ENCODE measurements around the gene SMOC1.

The SMOC1 gene

DNA sequence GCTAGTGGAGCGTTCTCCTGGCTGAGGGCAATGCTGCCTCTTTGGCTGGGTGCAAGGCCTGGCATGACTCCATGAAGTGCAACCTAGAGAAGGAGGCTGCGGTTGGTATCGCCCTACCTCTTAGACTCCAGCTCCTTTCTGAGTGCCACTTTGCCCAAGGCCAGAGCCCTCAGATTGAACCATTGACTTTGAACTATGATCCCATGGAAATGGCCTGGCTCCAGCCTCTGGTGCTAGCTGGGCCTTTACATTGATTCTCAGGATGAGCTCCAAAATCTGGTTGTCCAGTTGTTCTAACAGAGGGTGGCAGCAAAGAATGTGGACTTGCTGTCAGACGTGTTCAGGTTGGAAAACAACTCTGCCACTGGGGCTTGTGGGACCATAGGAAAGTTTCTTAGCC, 16.1 kb upstream of the SMOC1 start:
- DNase-seq (ENCODE audit: low spot score), result no peak

DNA sequence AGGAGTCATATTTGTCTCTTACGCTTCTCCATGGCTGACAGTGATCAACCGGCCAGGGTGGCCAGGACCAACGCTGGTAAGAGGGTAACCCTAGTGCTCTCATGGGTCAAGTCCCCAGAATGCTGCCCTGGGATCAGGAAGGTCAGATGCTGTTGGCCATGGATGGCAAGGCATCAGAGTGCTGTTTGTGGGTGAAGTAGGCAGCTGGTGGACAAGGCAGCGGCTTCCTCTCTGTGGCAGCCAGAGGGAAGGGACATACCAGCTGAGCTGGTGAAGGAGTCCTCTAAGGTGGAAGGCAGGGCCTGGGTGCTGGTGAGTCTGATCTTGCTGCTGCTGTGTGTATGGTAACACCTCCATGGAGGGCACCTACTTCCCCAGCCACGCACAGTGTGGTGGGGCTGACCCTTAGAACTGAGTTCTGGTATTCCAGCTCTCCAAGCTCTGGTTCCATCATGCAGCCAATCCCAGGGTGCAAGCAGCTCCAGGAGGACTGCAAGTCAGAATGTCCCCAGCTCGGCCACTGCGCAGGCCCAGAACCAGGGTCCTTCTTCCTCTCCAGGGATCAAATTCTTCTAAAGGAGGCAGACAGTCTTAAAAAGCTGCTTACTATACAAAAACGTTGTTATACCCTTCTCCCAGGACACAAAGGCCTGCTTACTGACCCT, 13.4 kb upstream of the SMOC1 start:
- no peak for DNase-seq (ENCODE audit: low spot score)

DNA sequence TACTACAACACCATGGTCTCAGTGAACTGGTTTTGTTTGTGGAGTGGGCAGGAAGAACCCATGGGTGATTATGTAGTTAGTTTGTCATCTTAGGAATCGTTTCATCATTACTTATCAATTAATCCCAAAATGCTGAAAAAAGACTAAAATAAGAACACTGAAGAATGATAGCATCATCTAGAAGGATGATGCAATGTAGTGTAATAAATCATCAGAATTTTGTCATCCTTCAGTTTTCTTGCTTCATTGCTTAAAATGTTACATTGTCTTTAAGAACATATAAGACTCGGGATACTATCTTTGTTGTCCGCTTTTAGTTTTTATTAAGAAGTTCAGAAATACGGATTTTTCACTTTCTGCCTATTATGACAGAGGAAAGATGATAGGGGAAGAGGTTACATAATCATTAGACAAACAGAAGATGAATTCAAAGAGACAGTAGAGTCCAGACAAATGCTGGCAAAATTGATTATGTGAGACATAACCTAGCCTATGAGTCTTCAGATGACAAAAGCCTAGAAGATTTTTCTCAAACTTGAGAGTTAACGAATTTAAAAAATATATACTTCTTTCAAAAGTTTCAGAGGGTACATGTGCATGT, 10.8 kb upstream of the SMOC1 start:
- DNase-seq (ENCODE audit: low spot score), result no peak

DNA sequence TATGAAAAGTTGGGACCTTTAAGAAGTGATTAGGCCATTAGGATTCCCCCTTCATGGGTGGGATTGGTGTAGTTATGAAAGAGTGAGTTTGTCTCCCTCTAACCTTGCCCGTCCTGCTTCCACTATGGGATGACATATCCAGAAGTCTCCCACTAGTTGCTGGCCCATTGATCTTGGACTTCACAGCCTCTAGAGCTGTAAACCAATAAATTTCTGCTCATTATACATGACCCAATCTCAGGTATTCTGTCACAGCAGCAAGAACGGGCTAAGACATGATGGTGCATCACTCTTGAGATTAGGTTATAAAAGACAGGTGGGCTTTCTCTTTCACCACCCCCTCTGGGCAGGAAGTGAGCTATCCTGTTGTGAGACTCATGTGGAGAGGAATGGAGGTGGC, 8.6 kb upstream of the SMOC1 start:
- DNase-seq (ENCODE audit: low spot score), result no peak

DNA sequence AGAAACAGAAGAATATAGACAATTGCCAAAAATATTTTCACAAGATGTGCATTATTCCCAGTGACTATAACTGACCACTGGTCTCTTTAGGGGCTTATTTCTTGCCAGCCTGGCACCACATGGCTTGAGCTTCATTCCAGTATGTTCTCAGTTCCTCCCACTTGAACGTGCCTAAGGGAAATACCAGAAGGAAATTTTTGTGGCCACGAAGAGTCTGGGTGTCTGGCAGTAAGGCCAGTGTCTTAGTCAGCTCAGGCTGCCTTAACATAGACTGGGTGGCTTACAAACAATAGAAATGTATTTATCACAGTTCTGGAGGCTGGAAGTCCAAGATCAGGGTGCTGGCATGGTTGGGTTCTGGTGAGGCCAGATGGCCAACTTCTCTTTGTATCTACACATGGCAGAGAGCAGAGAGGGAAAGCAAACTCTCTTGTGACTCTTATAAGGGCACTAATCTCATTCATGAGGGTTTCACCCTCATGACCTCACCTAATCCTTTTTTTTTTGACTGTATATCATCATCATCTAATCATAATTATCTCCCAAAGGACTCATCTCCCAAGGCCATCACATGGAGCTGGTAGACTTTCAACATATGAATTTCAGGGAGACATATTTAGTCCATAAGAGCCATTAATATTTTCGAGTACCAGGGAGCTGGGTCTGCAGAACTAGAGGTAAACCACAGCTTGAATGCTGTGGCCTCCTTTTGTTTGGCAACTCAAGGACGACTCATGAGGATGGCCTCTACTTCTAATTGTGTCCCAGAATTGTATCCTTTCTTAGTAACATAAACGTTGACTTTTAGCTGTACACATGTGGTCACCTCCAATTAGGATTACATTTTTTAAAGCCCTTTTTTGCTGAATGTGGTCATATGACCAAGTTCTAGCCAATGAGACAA, 5.1 kb upstream of the SMOC1 start:
- DNase-seq (ENCODE audit: low spot score), result no peak

DNA sequence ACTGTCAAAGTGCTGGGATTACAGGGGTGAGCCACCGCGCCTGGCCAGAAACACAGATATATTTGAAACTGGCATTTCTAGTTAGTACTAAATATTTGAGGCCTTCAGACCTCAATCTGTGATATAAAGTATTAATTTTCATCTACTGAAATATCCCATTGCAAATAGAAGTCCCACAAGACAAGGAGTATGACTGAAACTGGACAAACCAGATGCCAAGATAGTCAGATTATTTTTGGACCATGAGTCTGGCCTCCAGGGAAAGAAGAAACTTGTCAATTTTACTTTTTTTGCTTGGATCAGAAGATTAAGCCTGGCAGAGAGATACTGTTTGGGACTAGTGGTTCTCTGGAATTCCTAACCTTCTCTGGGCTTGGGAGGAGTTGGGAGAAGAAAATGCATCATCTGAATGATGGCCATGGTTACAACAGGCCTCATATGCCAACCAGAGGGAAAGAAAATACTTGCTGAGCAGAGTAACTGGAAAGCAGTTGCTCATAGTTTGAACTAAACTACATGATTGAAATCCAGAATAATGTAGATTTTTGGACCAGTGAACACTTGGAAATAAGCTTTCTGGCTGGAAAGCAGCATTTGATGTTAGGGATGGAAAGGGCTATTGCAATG, 2.9 kb upstream of the SMOC1 start:
- no peak for DNase-seq (ENCODE audit: low spot score)

DNA sequence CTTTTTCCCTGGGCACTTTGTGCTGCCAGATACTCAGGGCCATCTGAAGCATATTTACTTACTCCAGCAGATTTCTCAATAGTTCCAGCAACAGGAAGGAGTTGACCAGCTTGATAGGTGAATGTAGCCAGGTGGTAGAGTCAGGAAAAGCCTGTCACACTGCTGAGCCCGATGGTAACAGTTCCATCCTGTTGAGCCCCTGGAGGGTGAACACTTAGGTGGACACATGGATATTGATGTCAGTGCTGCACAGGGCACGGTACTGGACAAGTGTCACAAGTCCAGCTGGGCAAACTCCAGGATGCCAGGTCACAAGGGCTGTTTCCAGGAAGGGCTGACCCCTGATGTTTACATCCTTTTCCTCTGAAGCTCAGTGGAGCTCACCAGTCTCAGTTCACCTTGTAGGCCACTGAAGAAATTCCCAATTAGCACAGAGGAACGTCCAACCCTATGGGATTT, 2.3 kb upstream of the SMOC1 start:
- DNase-seq (ENCODE audit: low spot score), result no peak

DNA sequence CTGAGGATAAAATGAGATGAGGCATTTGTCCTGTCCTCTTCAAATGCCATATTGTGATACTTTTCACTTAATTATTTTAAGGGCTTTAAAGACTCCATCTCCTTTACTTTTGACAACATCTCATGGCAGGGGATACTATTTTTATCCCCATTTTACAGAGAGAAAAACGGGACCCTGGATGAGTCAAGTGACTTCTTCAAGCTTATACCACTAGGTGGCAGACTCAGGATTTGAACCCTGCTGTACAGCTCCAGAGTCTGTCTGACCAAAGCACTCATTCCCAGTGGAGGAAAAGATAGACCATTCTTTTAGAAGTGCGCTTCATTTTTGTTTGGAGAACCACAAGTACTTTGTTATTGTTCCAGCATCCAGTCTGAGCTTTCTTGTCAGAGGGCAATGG, 1.7 kb upstream of the SMOC1 start:
- DNase-seq (ENCODE audit: low spot score), result no peak

DNA sequence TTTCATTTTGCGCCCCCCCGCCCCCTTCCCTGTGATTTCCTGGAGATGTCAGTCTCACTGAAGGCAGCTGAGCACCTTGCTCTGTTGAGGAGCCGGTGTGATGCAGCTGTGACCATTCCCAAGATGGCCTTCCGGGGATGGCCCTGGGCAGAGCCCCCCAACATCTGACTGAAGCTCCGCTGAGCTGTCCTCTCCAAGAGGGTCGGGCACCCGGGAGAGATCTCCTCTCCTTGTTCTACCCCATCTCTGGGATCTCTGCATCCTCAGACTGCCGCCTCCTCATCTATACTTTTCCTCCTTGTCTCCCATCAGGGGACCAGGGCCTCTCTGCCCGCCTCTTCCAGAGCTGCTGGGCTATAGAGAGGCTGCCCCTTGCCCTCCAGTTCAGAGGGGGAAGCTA, 965 bp upstream of the SMOC1 start:
- no peak for DNase-seq (ENCODE audit: low spot score)

DNA sequence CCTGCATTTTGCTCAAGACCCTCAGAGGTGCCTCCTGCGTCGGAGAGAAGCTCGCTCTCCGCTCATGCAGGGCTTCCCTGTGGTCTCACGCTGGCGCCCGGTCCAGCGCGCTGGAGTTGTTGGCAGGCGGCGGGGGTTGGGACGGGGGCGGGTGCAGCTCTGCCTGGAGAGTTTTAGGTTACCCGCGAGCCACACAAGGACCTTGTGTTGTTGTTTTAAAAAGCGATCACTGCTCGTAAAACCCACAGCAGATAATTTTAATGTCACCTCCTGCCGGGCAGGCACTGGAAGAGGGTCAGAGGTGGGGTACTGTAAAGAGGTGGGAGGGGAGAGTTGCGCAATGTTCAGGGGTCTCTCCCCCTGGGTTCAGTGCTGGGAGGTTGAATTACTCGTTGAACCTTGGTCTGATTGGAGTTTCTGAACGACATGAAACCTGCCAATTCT, 850 bp downstream of the SMOC1 start:
- no peak for DNase-seq (ENCODE audit: low spot score)

DNA sequence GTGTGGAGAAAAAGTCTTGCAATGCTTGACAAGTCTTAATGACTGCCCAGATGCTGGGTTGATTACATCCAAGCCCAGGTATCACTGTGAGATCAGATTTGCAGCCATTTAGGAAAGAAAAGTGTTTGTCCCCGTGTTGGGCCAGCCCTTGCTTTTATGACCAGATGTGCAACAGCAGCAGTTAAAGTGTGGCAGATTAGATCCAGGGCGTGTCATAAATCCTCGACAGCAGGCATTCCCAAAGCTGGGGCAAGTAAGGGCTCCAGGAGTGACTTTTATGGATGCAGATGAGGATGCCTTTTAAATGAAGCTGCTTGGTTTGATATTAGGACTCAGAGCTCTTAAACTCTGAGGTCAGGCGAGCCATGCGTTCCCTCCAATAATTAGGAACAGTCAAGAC, 1.7 kb downstream of the SMOC1 start:
- DNase-seq (ENCODE audit: low spot score), result no peak

DNA sequence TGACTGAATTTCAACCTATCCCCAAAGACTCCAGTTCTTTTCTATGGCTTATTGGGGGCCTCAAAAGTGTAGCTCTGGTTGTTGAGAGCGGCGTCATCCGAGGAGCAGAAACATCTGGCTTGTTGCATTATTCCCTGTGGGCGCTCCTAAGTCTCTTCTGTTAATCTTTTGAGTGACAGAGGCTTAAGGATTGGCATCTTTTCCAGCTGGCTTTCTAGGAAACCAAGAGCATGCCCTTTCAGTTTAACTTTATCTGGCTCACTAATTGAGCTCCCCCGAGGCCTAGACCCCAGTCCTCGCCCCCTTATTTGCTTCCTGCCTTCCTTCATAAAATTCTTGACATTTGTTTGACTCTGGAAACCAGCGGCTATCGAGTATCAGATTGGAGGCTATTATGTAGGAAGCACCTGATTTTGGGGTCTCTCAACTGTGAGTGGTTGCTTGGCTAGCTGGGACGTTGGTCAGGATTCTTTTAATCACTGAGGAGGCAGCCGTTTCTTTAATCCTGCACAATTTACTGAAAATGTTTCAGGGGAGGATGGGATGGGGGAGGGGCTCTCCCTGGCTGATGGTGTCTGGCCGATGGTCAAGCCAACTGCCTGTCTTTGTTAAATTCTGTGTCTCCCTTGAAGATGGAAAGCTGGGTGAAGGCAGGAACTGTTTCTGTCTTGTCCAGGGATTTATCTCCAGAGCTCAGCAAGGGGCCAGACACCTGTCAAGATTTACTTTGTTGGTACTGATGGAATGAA, 3.1 kb downstream of the SMOC1 start:
- no peak for DNase-seq (ENCODE audit: low spot score)

DNA sequence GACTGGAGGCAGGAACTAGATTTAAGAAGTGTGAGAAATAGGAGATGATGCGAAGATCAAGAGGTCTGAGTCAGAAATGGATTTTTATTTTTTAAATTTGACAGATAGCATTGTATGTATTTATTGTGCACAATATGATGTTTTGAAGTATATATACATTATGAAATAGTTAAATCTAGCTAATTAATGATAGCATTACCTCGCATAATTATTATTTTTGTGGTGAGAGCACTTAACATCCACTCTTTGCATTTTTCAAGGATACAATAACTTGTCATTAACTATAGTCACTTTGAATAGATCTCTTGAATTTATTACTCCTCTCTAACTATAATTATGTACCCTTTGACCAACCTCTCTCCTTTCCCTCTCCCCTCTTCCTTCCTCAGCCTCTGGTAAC, 3.7 kb downstream of the SMOC1 start:
- no peak for DNase-seq (ENCODE audit: low spot score)

DNA sequence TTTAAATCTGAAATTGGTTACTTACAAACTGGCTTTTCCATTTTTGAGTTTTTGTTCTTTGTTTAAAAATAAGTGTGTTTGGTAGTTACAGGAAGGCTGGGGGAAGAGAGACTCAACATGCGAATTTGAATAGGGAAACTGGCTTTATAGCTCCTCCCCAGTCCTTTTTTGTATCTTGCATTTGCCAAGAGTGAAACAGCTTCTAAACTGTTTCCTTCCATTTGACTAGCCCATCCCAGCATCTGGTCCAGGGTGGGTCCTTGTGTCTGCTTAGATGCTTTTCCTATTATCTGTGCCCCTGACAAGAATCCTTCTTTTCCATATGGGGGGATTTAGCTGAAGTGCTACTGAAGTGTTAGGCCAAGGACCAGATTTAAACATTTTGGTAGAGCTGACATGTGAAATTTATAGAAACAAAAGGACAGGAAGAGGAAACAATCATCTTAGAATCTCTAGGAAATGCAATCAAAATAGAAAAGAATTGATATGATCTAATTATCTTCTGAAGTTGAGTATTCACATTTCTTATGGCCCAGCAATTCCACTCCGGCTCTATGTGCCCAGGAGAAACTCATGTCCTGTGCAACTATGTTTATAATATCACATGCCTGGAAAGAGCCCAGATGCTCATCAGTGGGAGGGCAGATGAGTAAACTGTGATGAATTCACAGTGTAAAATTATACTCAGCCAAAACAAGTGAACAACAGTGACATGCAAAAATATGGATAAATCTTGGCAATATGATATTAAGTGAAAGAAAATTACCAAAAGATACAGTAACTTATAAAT, 7.4 kb downstream of the SMOC1 start:
- no peak for DNase-seq (ENCODE audit: low spot score)

DNA sequence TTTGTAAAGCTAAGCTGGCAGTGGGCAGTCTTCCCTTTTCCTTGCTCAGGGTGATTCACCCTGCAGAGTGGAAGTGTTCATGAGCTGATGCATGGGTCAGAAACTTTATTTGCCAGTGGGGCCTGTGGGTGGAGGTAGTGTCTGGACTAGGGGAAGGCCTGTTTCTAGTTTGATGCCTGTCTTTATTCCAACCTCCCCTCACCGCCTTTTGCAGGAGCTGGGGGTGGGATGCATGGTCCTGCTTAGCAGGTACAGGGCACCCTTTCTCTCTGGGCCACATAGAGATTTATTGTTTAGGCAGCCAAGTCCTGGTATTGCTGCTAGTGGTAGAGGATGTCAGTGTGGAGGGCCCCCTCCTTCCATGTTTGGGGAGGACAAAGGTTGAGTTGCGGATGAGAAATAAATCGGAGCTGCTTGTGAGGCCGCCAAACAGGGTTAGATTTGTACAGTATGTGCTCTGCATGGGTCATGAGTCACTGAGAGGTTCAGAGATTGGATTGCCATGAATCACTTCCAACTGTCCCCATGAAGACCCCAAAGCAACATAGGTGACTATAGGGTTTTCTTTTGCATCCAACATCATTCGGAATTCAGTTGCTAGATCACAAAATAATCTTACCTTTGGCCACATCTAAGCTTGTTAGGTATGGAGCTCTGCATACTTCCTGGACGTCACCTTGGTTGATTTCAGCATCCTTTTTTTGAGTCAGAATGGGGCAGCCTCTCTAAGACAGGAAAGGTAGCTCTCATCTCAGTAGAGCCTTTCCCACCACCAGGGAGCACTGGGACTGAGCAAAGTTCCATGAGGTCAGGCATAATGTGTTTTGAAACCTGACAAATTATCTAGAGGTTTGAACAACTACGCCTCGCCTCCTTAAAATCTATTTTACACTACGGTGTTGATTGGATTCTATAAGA, 8.8 kb downstream of the SMOC1 start:
- DNase-seq (ENCODE audit: low spot score), result no peak

DNA sequence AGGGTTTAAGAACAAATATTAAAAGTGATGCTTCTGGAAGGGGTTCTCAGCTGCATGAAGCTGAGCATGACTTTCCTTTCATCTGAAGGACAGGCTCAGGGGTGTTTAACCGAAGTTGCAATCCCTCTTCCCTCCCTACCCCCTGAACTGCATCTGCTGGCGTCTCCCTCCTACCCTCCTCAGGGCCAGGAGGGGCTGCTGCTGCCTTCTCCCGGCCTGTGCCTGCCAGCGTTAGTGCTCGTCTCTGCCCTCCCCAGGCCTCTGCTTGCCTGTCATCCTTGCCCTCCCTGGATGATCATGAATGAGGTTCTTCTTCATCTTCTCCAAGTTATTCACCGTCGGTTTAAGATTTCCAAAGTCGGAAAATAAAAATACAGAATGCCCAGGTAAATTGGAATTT, 12.2 kb downstream of the SMOC1 start:
- DNase-seq (ENCODE audit: low spot score), result no peak

DNA sequence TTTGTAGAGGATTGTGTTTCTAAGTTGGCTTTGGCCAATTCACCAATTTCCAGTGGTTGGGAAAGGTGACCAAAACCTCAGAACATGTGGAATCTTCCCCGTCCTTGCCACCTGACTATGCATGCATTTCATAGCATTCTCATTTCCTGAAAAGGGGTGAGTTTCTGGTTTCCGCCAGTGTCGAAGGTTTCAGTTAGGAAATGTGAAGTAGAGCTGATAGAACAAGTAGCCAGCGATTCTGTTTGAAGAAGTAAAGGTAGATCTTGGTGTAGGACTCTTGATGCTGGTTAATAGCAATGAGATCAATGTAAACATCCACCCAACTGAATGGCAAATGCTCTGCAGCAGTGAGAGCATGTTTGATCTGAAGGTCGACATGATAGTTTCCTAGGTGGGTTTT, 15.9 kb downstream of the SMOC1 start:
- DNase-seq (ENCODE audit: low spot score), result no peak

DNA sequence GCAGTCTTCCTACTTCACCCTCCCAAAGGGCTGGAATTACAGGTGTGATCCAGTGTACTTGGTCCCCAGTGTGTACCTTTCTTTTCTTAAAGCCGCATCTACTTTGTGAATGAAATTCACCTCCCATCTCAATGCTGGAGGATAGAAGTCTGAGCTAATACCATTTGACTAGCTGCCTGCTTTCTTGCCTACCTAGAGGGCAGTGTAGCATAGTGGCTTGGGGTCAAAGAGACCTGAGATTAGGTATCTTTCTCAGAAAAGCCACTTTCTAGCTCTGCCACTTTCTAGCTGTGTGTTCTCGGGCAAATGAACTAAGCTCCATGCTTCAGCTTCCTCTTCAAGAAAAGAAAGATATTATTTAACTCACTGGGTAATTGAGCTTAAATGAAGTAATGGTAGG, 16.9 kb downstream of the SMOC1 start:
- DNase-seq (ENCODE audit: low spot score), result no peak

DNA sequence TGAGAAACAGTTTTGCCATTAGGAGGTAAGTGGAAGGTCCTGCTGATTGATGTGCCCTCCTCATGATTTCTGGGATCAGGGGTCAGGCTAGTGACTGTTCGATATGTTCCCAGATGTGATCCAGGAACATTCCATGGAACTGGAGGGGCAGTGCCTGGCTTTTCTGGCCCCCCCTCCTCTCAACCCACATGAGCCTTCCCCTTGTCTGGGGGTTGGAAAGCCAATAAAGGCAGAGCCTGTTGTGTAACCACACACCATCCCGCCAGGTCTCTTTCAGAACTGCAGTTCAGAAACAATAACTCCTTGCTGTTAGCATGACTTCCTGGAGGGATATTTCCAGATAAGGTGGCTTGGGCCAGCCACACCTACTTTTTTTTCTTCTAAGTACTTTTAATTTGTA, 17.8 kb downstream of the SMOC1 start:
- no peak for DNase-seq (ENCODE audit: low spot score)

DNA sequence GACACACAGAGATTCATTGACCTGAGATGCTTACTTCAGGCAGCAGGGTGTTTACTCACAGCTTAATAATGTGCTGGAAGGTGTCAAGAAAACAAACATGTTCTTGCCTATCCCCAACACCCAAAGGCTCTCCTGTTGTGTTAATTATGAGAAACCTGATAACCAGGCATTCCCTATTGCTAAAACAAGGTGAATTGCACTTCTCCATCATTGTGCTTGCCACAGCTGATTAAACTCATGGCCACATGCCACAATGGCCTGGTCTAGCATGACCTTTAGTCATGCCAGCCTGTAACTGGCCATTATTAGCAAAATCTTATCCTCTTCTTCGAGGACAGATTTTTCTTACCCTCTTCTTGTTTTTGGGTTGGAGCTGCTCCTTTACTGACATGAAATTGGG, 21.4 kb downstream of the SMOC1 start:
- no peak for DNase-seq (ENCODE audit: low spot score)
